Nephron (organoid): ENCODE data around the gene CBX8.

Experiments used
- H3K27ac Mint-ChIP-seq, 3 experiments: 2 replicates each; pipeline ENCODE4 v1.8.0; 2020; ENCODE audit warnings: mixed read lengths in 3 of 3, mild to moderate bottlenecking in 2 of 3, moderate library complexity in 1 of 3
- H3K27me3 Mint-ChIP-seq: 2 replicates; pipeline ENCODE4 v1.8.0; 2021; ENCODE audit warnings: low read depth, mild to moderate bottlenecking, moderate library complexity, mixed read lengths
- H3K36me3 Mint-ChIP-seq: 2 replicates; pipeline ENCODE4 v1.8.0; 2020; ENCODE audit warnings: low read depth, mixed read lengths
- H3K4me1 Mint-ChIP-seq: 2 replicates; pipeline ENCODE4 v1.8.0; 2020; ENCODE audit warnings: mixed read lengths
- H3K4me3 Mint-ChIP-seq, 3 experiments: 2 replicates each; pipeline ENCODE4 v1.8.0; 2020; ENCODE audit warnings: mild to moderate bottlenecking in 3 of 3, mixed read lengths in 3 of 3, moderate library complexity in 2 of 3
- H3K9me3 Mint-ChIP-seq: 2 replicates; pipeline ENCODE4 v1.8.0; 2020; ENCODE audit warnings: mixed read lengths
- CTCF ChIP-seq, 3 experiments: fragments of 200-600 bp; sonication (generic); IDR thresholded peaks; one replicate each; pipeline ENCODE4 v1.5.0; 2021; ENCODE audit warnings: antibody characterized with exemption in 3 of 3; ENCODE audit not compliant: unreplicated experiment in 3 of 3

CBX8 gene

GRCh38 chr17:79832218-79833109, 35.6 kb upstream of the CBX8 start:
- H3K4me1 Mint-ChIP-seq, result peaks cover 34% of the 10 kb centered on the region
- no peaks in the 10 kb centered on the region for H3K9me3 Mint-ChIP-seq
- no peak overlapping the region for H3K27ac Mint-ChIP-seq
- H3K27me3 Mint-ChIP-seq, result peaks cover 55% of the 10 kb centered on the region
- H3K4me3 Mint-ChIP-seq, result peak overlapping the region; percentile 53 to 69 (median 68)
- peaks cover 16% of the 10 kb centered on the region for H3K36me3 Mint-ChIP-seq
- TF ChIP-seq CTCF (IDR thresholded peaks at IDR 0.05; ENCODE audit: unreplicated experiment in 3 of 3), result no peak

GRCh38 chr17:79831265-79832217, 34.7 kb upstream of the CBX8 start:
- peaks cover 60% of the 10 kb centered on the region for H3K27me3 Mint-ChIP-seq

GRCh38 chr17:79830763-79831264, 33.9 kb upstream of the CBX8 start:
- no peak for TF ChIP-seq CTCF (IDR thresholded peaks at IDR 0.05; ENCODE audit: unreplicated experiment in 3 of 3)
- H3K27me3 Mint-ChIP-seq, result peaks cover 66% of the 10 kb centered on the region
- H3K4me1 Mint-ChIP-seq, result peaks cover 51% of the 10 kb centered on the region
- peaks cover 16% of the 10 kb centered on the region for H3K36me3 Mint-ChIP-seq
- H3K9me3 Mint-ChIP-seq, result no peaks in the 10 kb centered on the region
- H3K27ac Mint-ChIP-seq, result no peak overlapping the region
- peak overlapping the region in 1 of 3 experiments; percentile 21 for H3K4me3 Mint-ChIP-seq

More at GRCh38 chr17:79831265-79832217, 34.7 kb upstream of the CBX8 start:
- H3K9me3 Mint-ChIP-seq, result no peaks in the 10 kb centered on the region
- TF ChIP-seq CTCF (IDR thresholded peaks at IDR 0.05; ENCODE audit: unreplicated experiment in 3 of 3), result no peak
- peaks cover 16% of the 10 kb centered on the region for H3K36me3 Mint-ChIP-seq
- peak overlapping the region in 2 of 3 experiments; percentile 21 to 63 for H3K27ac Mint-ChIP-seq
- peaks cover 43% of the 10 kb centered on the region for H3K4me1 Mint-ChIP-seq
- peak overlapping the region; percentile 54 to 65 (median 56) for H3K4me3 Mint-ChIP-seq

- H3K9me3 Mint-ChIP-seq, result no peaks in the 10 kb centered on the region
- no peak for TF ChIP-seq CTCF (IDR thresholded peaks at IDR 0.05; ENCODE audit: unreplicated experiment in 3 of 3)
- no peak overlapping the region for H3K4me3 Mint-ChIP-seq
- H3K27ac Mint-ChIP-seq, result no peak overlapping the region
- H3K36me3 Mint-ChIP-seq, result peaks cover 16% of the 10 kb centered on the region
- peaks cover 63% of the 10 kb centered on the region for H3K27me3 Mint-ChIP-seq
- peaks cover 52% of the 10 kb centered on the region for H3K4me1 Mint-ChIP-seq
Observed at GRCh38 chr17:79830303-79830702, 33.4 kb upstream of the CBX8 start.

- Mint-ChIP-seq H3K36me3 (peaks cover 11% of the 10 kb centered on the region), H3K4me3 (no peak overlapping the region), H3K4me1 (peaks cover 47% of the 10 kb centered on the region), H3K27me3 (peaks cover 60% of the 10 kb centered on the region), H3K27ac (peak overlapping the region in 1 of 3 experiments; percentile 34), H3K9me3 (peaks cover 2% of the 10 kb centered on the region)
- no peak for TF ChIP-seq CTCF (IDR thresholded peaks at IDR 0.05; ENCODE audit: unreplicated experiment in 3 of 3)
Observed at GRCh38 chr17:79829457-79829856, 32.6 kb upstream of the CBX8 start.
